Dedifferentiated amniotic fluid mesenchymal stem cell (primary cell): ENCODE results near the gene GRB7.
"Not testable (repeated sequence)": the region's sequence is repeated elsewhere in the genome, so short reads cannot be mapped to it uniquely, and the experiment has no call there.

Experiments used
- DNase-seq: peaks from one replicate; pipeline ENCODE4 v3.0.0-alpha.2; 2016; ENCODE audit errors: extremely low spot score

Gene GRB7

DNA sequence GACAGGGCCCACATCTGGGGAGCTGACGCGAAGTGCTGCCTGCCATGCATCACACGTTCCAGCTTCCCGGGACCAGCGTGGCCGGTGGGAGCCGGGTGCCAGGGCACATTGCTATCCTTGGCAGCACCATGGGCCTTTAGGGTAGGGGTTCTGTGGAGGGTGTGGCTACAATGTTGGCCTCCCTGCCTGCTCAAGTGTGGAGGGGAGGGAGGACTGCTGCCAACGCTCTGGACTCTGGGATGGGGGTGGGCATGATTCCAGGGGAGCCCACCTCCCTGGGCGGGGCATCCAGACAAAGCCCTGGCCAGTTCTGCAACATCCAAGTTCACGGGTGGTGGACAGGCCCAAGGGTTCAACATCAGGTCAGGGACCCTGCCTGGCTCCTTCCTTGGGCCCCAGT, 13.9 kb downstream of the GRB7 start:
- DNase-seq, result no peak

DNA sequence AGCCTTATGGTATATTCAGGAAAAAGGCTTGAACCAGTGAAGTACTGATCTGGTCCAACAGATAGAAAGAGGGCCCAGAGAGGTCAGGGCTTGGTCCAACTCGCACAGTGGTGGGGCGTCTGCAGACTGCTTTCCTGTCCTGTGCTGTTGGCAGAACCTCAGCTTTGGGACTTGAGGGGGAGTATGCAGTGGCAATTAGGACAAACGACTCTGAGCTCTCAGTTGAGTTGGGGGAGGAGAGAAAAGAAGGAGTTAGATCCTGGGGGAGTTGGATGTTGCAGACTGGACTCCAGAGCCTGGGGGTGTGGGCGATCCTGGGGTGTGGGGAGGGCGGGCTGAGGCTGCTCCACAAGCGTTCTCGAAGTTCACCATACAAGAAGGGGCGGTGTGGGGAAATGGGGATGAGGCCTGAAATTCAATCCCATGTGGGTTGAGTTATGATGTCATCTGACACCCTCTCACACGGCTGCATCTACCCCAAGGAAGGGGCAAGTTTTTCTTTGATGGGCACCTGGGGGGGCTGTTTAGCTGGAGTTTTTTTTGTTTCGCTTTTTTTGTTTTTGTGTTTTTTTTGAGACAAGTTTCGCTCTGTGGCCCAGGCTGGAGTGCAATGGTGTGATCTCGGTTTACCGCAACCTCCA, 14.6 kb downstream of the GRB7 start:
- no peak for DNase-seq

DNA sequence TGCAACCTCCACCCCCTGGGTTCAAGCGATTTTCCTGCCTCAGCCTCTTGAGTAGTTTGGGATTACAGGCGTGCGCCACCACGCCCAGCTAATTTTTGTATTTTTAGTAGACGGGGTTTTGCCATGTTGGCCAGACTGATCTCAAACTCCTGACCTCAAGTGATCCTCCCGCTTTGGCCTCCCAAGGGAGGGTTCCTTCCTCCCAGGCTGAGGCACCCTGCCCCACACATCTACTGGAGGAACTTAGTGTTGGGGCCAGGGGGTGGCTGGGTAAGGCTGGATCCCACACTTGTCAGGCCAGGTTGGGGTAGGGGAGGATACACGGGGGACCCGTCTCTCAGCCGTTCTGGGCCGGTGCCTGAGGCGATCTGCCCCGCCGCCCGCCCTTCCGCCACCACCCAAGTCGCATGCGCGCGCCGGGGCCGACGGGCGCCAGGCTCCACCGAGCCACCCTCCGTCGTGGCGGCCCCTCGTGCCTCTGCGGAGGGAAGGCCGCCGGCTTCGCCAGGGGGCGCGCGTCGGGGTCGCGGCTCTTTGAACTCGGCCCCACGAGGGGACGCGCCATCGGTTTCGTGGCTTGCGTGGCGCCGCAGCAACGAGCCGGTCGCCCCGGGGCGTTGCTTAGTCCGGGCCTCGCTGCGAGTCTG, 15.9 kb downstream of the GRB7 start:
- DNase-seq, result no peak

DNA sequence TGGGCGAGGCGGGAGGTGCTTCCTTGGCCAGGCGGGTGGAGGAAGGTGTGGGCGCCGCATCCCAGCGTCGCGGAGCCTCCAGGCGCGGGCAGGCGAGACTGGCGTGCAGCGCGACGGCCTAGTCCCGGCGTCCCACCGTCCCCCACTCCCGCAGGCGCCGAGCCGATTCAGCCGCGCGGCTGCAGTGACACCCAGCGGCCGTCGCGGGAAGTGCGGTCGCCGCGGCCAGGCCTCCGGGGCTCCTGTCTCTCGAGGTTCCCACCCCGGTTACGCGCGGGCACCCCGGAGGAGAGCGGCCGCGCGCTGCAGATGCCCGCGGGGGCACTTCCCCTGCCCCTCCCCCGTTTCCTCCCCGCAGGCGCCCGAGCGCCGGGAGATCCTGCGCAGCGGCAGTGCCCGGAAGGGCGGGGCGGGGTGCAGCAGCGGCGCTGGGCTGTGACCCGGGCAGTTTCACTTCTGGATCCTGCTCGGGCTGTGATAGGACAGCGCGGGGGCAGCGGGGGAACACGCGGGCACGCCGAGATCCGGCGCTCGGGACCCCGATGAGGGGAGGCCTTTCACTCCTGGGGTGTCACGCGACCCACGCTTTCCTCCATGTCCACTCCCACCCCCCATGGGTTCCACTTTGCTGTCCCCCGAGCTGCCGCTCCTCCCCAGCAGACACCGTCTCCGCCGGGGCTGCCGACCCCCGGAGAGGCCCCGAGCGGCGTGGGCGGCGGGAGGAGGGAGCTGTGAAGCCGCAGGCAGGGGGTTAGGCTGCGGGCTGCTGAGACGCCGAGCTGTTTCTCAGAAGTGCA, 16.6 kb downstream of the GRB7 start:
- DNase-seq, result peak; percentile 65

DNA sequence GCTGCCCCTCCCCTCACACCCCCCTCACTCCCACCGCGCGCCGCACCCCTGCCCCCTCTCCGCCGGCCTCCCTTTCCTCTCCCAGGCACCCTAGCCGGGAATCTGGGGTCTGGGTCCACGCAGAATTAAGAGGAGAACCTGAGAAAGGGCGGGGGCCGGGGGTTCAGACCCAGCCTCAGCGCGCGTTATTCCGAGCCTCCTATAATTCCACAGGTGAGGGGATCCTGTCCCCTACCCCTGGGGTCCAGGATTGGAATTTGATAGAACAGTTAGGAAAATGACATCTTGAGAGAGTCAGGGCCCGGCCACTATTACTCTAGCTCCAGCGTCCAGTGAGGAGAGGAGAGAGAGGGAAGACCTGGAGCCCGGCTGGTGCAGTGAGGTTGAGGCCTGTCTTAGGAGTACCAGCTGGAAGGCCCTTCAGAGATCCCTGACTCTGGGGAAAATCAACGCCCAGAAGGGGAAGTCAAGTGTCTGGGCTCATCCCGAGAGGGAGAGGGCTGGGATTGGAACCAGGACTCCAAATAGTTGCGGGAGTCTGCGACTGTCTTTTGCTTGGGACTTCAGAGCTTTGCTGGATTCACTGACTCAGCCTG, 17.3 kb downstream of the GRB7 start:
- DNase-seq, result no peak

DNA sequence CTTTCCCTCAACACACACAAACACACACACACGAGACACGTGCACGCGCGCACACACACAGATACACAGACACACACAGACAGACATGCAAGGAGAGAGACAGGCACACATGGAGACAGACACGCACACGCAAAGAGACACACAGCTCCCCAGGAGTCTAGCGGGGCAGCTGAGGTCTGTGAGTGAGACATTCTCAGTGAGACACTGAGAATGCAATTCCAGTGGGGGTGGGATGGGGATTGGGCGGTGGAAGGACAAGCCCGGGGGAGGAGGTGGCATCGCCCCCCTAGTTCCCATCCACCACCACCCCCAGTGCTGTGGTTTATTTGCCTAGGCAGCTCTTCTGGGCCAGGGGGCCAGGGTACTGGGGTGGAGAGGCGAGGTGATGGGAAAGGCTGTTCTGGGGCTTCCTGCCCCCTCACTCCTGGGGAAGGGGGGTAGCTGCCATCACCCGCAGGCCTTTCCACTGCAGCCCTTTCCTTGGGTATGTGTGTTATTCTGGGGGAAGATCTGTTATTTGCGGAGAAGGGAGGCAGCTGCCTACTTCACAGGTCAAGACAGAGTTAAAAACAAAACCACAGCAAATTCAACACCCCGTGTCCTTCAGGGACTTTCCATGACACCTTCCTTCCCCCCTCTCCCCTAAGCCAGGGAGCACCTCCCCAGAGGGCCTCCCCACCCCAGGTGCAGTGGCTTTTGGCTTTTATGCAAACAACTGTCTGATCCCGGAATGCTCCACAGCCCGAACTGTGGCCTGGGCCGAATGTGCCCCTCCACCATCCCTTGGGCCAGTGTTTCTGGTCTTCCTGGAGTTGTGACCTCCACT, 18.0 kb downstream of the GRB7 start:
- no peak for DNase-seq

DNA sequence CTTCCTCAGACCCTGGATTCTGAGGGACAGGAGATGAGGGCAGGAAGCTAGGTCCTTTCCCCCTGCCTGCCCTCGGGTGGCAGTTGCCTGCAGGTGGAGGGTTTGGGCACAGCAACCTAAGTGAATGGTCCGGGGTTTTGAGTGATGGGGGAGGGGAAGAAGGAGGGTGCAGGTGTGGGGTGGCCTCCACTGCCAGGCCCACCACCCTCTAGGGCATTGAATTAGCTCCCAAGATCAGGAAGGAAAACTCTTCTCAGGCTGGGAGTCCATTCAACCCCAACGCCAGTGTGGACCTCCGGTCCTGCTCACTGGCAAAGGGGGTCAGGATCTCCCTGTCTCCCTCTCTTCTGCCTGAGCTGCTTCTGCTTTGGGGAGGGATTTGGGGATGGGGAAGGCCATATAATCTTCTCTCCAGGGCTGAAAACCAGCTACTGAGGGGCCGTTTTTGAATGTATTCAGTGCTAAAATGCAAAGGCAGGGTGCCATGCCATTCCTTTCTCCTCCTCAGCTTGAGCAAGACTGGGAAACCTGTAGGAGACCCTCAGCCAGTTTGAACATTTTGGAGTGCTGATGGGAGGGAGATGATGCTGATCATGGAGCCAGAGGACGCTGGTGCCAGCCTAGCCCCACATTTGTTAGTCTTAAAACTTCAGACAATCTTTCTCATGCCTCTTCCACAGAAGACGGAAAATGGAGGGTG, 18.8 kb downstream of the GRB7 start:
- no peak for DNase-seq

DNA sequence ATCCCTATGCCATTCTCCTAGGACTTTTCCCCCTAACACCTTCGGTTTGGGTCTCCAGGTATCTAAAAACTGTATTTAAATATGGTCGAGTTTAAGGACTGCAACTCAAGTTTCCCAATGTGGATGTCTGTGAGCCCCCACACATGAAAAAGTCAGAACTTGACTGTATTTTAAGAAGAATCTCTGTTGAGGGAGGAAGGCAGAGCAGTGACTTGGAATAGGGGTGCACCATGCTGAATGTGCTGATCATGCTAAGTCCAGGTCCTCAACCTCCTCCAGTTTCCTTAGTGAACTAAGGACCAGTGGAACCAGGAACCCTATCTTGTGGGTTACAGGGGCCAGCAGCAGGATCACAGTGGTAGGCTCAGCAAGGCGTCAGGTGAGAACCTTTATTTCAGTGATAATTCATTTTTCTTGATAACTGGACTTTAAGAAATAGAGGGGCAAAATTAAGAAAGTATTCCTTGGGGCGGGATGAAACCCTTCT, 19.5 kb downstream of the GRB7 start:
- no peak for DNase-seq

DNA sequence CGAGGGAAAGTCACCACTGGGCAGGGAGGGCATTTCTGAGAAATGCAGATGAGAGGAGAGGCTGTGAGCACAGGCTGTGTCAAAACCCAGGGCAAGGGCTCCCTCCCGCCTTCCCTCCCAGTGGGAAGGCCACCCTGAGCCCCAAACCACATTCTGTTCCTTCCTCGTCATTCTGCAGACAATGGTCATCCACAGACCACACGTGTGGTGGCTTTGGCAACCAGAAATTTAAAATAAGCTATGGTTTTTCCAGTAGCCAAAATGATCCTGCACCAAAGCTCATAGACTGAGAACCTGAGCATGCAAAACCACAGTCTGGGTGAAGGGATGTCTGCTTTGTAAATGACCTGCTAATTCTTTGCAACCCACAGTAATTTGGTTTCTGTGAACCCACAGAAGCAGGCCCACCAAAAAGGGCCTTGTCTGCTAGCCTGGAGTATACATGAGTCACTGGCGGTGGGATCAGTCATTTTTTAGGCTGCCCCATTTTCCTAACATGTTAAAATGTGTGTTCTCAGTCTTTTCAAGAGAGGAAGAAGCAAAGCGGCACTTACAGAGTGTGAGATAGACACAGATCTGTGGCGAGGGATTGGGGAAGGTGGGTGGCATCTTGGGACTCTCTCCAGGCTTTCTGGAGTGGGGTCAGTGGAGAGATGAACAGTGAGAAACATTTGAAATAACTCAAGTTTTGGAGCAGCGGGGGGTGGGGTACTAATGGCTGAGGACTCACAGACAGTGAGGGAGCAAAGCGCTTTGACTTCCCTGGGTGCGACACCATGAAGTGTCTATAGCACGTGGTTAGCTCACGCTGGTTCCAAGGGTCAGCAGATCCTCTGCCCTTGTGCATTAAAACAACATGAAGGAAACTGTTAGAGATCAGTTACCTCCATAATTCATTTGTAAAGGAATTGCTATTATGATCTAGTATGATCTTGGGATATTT, 20.5 kb downstream of the GRB7 start:
- no peak for DNase-seq

DNA sequence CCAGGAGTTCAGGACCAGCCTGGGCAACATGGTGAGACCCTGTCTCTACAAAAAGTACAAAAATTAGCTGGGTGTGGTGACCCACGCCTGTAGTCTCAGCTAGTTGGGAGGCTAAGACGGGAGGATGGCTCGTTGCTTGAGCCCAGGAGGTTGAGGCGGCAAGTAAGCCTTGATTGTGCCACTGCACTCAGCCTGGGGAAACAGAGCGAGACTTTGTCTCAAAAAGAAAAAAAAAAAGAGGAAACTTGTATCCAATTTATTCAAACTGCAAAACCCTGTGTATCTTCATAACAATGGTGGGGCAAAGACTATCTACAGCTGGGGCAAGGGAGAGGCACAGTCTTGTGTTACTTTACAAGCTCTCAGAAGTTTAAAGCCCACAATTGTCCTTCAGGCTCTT, 21.5 kb downstream of the GRB7 start:
- no peak for DNase-seq

DNA sequence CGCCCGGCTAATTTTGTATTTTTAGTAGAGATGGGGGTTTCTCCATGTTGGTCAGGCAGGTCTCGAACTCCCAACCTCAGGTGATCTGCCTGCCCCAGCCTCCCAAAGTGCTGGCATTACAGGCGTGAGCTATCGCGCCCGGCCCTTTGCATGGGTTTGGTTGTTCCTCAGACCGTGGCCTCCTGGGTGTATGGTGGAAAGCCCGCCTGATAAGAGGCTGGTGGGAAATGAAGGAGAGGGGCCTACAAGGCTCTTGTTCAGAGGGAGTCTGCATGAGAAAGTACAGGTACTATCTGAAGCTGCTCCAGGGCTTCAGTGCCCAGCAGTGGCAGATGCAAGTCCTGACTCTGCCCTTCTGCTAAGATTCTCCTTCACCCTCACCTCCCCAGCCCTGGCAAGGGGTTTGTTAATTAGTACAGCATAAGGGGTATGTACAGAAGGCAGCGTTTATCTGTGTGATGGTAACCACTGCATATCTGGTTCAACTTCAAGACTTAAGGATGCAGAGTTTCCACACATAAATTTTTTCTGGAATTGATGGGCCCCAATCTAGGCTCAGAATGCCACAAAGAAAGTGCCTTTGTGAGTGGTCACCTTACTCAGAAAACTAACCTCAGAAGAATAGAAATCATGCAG, 24.2 kb downstream of the GRB7 start:
- DNase-seq, result no peak

DNA sequence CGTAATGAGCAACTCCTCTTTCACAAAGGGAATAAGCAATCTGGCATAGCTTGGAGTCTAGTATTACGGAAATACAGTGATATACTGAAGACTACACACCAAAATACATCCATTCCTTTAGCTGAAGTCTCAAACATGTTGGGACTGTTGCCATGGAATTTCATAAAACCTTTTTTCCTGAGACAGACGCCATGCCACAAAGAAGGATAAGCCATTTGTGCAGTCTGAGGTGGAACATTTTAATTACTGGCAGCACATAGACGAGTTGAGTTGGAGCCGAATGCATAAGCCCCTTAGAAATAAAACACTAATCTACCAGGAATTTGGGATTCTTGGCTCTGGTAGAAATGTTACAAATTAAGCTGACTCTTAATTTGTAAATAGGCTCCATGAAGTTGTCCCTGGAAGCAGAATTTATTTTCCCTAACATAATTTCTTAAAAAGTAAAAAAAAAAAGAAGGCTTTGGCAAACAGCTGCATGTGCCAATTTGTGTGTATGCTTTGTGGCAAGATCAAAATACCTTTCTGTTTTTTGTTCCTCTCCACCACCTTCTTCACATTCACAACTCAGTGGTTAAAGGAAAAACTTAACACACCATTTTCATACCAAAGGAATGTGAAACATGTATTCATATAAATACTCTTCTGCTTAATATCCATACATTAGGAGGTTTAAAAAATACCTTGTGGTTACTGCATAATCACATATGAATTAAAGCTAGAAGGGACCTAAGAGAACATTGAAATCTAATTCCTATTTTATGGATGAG, 25.5 kb downstream of the GRB7 start:
- DNase-seq, result no peak

DNA sequence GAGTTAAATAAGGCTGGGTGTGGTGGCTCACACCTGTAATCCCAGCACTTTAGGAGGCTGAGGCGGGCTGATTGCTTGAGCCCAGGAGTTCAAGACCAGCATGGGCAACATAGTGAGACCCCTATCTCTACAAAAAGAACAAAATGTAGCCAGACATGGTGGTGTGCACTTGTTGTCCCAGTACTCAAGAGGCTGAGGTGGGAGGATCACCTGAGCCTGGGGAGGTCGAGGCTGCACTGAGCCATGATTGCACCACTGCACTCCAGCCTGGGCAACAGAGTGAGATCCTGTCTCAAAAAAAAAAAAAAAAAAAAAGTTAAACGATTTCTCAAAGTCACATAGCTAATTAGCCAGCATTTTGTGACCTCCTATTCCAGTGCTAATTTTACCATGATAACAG, 26.4 kb downstream of the GRB7 start:
- not testable (repeated sequence) for DNase-seq

DNA sequence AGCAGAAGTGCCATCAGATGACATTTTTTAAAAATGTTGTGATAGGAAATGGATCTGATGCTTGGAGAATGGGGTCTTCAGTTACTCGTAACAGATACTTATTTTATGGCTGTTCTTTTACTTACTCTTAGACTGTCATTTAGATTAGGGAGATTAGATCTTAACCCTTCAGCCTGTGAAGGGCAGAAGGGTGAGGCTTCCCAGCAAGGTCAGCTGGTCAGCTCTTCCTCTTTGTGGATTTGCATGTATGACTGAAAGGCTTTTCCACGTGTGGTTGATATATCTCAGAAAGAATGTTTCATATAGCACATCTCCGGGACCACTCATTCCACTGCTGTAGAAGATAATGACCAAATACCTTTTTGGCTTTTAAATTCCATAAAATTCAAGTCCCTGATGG, 27.4 kb downstream of the GRB7 start:
- no peak for DNase-seq

DNA sequence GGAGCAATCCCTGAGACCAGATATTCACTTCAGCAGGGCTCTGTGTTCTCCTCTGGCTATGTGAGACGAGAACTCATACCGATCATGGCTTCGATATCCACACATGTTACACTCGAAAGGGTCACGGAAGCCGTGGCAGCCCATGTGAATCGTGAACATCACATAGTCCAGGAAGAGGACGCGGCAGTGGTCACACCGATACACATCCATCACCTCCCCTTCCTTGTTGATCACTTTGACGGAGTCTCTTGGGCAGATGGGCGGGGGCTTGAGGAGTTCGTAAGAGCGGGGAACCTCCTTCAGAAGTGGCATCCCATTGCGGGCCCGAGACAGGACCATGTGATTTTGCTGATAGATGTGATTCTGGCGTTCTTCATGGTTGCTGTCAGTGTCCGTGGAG, 28.0 kb downstream of the GRB7 start:
- no peak for DNase-seq

DNA sequence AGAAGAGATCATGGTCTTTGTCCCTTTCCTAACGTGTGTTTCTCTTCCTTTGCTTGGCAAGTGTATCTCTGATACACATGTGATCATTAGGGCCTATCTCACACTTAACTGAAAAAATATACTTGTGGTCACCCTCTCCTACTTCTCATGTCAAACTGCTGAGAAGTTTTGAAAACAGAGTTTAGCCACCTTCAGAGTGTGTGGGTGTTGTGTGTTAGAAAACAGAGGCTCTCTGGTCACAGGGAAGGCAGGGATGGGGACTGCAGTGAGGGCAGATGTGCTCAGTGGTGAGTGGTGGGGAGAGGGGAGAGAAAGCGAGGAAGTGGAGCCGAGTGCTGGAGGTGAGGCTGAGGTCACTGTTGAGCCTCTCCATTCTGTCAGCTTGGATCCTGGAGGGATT, 29.4 kb downstream of the GRB7 start:
- DNase-seq, result no peak

DNA sequence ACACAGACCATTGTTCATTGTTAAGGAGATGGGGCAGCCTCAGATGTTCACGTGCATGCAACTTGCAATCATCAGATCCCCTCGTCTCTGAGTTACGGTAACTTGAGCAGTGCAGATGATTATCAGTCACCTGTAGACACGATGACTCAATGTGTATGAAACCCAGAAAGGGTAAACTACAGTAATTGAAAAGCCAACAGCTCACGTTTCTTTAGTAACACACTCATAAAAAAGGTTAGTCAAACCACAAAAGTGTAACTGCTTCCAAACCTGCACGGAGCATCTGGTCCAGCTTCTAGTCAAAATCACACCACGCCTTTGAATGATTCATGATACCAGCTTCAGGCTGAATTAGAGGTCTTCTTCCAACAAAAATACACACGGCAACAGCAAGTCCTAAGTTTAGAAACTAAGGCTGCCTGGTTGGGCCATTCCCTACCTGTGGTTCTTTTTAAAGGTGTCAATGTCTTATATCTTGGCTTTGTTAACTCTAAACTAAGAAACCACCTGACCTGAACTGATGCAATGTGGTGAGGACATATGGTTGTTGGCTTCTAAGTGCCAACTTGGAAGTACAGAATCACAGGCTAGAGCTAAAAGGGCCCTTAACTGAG, 32.3 kb downstream of the GRB7 start:
- no peak for DNase-seq

DNA sequence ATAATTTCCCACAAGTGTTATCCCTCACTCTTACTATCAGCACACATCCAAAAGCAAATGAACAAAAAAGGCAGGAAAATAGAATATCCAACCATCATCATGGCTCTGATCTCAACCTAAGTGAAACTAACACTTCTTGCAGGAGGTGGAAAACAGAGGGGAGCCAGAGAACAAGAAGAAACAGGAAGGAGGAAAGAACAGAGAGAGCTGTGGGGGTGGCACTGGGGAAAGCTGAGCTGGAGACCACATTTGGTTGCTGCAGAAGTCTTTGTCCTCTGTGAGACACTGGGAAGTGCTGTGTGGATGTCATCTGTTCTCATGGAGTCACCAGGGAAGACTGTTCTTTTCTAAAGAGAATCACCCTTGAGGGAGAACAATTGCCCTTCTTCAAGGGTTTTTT, 34.7 kb downstream of the GRB7 start:
- DNase-seq, result no peak
